ENCODE results near the gene CCT3.

The CCT3 gene

GRCh38 chr1:156320560-156320959 lies 17.5 kb downstream of the CCT3 start:
- TF ChIP-seq ZNF274 (IDR thresholded peaks at IDR 0.05; ENCODE audit: low read depth, low read length), result no peak
- H3K4me3 ChIP-seq (ENCODE audit: low read length), result no peak overlapping the region

DNA sequence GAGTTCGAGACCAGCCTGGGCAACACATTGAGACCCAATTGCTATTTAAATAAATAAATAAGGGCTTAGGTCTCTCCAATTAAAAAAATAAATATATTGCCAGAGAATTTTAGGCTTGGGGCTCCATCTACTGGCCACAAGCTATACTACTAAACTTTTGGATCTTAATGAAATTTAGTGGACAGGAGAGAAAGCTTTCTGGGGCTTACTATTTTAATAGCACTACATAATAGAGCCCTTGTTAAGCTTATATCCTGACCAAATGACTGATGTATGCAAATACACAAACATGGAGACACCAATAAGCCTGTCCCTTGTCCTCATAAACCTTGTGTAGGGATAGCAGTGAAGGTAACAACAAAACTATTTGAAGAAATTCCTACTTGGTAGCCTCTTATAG lies 18.4 kb downstream of the CCT3 start:
- no peak overlapping the region for H3K4me3 ChIP-seq (ENCODE audit: low read length)
- TF ChIP-seq ZNF274 (IDR thresholded peaks at IDR 0.05; ENCODE audit: low read depth, low read length), result no peak

DNA sequence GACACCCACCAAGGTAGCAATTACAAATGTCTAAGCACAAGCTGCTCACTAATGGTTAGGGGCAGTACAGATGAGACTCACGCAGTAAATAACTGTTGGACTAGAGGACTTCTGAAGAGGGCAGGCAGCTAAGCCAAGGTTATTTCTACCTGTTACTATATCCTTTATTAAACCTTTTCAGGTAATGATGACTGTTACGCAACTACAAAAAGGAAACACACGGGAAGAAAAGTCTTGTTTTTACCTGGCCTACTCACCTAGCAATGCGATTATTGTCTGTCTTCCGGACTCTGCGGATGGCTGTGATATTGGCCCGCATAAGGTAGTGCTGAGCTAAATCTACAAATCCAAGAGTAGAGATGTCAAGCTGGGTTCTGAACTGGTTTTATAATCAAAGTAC lies 21.2 kb downstream of the CCT3 start:
- no peak for TF ChIP-seq ZNF274 (IDR thresholded peaks at IDR 0.05; ENCODE audit: low read depth, low read length)

DNA sequence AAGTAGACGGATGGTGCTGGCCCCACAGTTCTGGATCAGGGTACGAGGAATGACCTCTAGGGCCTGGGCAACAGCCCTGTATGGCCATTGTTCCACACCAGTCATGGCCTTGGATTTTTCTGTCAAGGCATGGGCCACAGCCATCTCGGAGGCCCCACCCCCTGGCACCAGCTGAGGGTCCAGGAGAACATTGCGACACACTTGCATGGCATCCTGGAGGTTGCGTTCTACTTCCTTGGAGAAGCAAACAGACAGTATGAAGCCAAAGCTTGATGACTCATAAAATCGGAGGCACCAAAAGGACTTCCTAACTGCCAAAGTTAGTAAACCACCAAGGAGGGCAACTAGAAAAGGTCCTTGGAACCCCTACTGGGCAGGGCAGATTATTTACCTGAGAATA lies 27.1 kb downstream of the CCT3 start:
- no peak for TF ChIP-seq ZNF274 (IDR thresholded peaks at IDR 0.05; ENCODE audit: low read depth, low read length)
- H3K4me3 ChIP-seq (ENCODE audit: low read length), result no peak overlapping the region

More for the DNA sequence above, 21.2 kb downstream of the CCT3 start:
- H3K4me3 ChIP-seq (ENCODE audit: low read length), result no peak overlapping the region

DNA sequence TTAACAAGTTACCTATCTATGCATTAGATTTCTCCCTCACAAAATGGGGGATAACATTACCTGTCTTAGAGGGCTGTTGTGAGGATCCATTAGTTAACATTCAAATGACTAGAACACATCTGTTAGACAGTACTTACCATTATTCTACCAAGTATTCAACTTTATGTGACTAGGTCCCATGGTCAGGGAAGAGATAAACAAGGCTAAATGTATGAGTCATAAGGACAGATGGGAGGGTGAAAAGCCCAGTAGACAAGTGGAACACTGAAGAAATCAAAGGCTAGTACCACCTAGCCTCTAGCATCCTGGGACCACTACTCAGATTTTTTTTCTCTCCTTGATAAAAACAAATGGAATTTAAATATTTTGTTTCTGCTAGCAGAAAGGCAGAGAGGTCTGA lies 30.0 kb downstream of the CCT3 start:
- H3K4me3 ChIP-seq (ENCODE audit: low read length), result no peak overlapping the region
- no peak for TF ChIP-seq ZNF274 (IDR thresholded peaks at IDR 0.05; ENCODE audit: low read depth, low read length)

- no peak for TF ChIP-seq ZNF274 (IDR thresholded peaks at IDR 0.05; ENCODE audit: low read depth, low read length)
- no peak overlapping the region for H3K4me3 ChIP-seq (ENCODE audit: low read length)
These were observed 32.9 kb downstream of the CCT3 start for GRCh38 chr1:156305215-156305614.

- H3K4me3 ChIP-seq (ENCODE audit: low read length), result no peak overlapping the region
- no peak for TF ChIP-seq ZNF274 (IDR thresholded peaks at IDR 0.05; ENCODE audit: low read depth, low read length)
These were observed 34.9 kb downstream of the CCT3 start for GRCh38 chr1:156303241-156303640.

- no peak within 1 kb of the TSS for H3K4me3 ChIP-seq (ENCODE audit: low read length)
- TF ChIP-seq ZNF274 (IDR thresholded peaks at IDR 0.05; ENCODE audit: low read depth, low read length), result no peak
These were observed 39.2 kb downstream of the CCT3 start, which contains the start of gene VHLL for GRCh38 chr1:156298852-156299357. Gene VHLL, minus strand, starts transcription at chr1:156299307. Its CDS starts 118 bp downstream, at chr1:156299189.

- TF ChIP-seq ZNF274 (IDR thresholded peaks at IDR 0.05; ENCODE audit: low read depth, low read length), result no peak
- peak within 1 kb of the TSS; percentile 64 for H3K4me3 ChIP-seq (ENCODE audit: low read length)
These were observed 42.6 kb downstream of the CCT3 start, which contains the start of gene GLMP for GRCh38 chr1:156295391-156295947. Gene GLMP, minus strand, starts transcription at chr1:156295679. Its CDS starts 34 bp downstream, at chr1:156295645.

GRCh38 chr1:156293895-156294294 lies 44.2 kb downstream of the CCT3 start:
- no peak for TF ChIP-seq ZNF274 (IDR thresholded peaks at IDR 0.05; ENCODE audit: low read depth, low read length)
- no peak overlapping the region for H3K4me3 ChIP-seq (ENCODE audit: low read length)

GRCh38 chr1:156293098-156293434 lies 45.0 kb downstream of the CCT3 start:
- no peak overlapping the region for H3K4me3 ChIP-seq (ENCODE audit: low read length)
- TF ChIP-seq ZNF274 (IDR thresholded peaks at IDR 0.05; ENCODE audit: low read depth, low read length), result no peak

- no peak for TF ChIP-seq ZNF274 (IDR thresholded peaks at IDR 0.05; ENCODE audit: low read depth, low read length)
- no peak overlapping the region for H3K4me3 ChIP-seq (ENCODE audit: low read length)
These were observed 46.6 kb downstream of the CCT3 start for GRCh38 chr1:156291226-156292061.

- TF ChIP-seq ZNF274 (IDR thresholded peaks at IDR 0.05; ENCODE audit: low read depth, low read length), result no peak
- no peak overlapping the region for H3K4me3 ChIP-seq (ENCODE audit: low read length)
These were observed 48.2 kb downstream of the CCT3 start for GRCh38 chr1:156289857-156290256.

DNA sequence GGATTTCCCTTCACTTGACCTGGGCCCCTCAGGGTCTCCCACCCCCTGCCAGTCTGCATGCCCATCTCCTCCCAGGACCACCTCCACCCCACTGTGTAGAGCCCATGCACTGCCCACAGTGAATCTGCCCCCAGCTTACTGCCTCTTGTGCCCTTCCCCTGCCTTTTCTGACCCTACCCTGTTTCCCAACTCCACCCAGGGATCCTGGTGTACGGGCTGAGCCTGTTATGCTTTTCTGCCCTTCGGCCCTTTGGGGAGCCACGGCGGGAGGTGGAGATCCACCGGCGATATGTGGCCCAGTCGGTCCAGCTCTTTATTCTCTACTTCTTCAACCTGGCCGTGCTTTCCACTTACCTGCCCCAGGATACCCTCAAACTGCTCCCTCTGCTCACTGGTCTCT lies 52.0 kb downstream of the CCT3 start:
- TF ChIP-seq ZNF274 (IDR thresholded peaks at IDR 0.05; ENCODE audit: low read depth, low read length), result no peak
- no peak overlapping the region for H3K4me3 ChIP-seq (ENCODE audit: low read length)

GRCh38 chr1:156285437-156285836 lies 52.7 kb downstream of the CCT3 start:
- H3K4me3 ChIP-seq (ENCODE audit: low read length), result no peak overlapping the region
- no peak for TF ChIP-seq ZNF274 (IDR thresholded peaks at IDR 0.05; ENCODE audit: low read depth, low read length)
